Stimulated activated CD8-positive, alpha-beta memory T cell treated with anti-CD3 and anti-CD28 coated beads, Interleukin-12 subunit alpha, Interleukin-12 subunit beta, amount 100 ng/mL, for 1 hour (primary cell): ENCODE results near the gene CERS5.
"Not testable (repeated sequence)": the region's sequence is repeated elsewhere in the genome, so short reads cannot be mapped to it uniquely, and the experiment has no call there.

Source experiments
- DNase-seq: peaks from one replicate; pipeline ENCODE4 v3.0.0-alpha.2; 2020; ENCODE audit warnings: low read depth

The CERS5 gene

DNA sequence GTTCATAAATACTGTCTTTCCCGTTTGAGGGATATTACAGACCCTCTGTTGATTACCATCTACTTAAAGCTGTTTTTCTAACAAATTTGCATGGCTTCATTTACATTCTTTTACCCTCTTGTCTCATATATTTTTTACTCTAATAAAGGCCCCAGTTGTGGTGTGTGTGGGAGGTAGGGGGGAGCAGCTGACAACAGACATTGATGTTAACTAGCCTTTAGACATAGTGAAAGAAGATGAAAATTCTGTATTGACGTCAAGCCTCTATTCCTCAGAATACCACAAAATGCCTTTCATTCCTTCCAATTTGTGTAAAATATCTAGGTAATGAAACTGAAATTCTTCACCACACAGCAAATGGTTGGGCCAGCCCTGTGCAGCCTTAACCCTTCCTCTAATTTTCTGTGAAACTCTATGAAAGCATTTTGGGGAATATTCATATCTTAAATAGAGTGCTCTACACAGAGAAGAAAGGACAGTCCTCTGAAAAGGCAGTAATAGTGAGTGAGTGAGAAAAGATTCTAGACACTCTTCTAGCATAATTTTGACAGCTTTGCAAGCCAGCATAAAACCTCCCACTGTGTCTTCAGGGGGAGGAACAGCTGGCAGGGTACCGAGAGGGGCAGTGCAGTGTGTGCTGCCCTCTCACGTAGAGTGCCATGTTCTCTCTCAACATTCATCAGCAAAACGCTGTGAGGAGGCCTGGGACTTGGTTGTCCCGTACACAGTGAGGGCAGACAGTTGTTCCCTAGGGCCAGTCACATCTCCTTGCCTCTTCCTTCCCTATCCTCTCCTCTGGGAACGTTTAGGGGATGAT is 20.1 kb upstream of the CERS5 start:
- no peak for DNase-seq

DNA sequence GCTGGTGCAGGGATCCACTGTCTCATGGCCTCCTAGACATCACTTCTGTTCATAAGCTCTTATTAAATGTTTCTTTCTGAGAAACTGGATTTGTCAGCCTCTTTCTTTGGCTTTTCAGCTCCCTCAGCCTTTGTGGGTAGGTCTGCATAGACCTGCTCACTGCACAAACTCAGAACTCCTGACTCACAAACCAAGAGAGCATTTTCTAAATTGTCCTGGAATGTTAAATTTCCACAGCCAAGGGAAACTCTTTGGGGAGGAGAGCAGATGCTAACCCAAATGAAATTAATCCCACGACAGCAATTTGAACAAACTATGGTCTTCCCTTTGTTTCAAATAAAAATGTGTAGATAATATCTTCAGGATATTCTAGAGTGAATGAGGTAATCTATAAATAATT is 19.5 kb upstream of the CERS5 start:
- no peak for DNase-seq

DNA sequence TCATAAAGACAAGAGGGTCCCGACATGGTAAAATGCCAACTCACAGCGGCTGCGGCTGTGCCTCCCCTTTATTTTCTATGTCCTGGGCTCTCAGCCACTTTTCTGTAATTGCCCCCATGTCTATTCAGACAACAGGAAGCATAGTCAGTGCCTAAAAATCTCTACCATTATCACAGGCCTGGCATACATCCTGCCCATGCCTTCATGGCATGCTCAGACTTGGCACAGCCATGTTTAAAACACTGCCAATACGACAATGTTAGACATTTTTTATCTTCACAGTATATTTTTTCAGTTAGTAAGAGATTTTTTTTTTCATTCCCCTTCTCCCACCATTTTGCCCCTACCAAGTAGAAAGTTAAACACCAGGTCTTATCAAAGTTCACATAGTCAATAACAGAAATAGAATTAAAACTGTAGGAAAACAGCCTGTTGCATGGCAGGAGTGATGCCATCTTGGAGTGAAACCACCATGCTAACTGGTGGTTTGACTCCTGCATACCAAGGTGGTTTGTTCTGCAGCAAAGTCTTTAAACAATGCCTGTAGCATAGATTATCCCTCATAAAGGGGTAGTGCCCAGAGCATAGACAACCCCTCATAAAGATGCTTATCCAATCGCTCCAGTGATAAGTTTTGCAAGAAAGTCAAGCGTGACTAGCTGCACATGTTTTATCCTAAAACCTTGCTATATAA is 18.9 kb upstream of the CERS5 start:
- no peak for DNase-seq

DNA sequence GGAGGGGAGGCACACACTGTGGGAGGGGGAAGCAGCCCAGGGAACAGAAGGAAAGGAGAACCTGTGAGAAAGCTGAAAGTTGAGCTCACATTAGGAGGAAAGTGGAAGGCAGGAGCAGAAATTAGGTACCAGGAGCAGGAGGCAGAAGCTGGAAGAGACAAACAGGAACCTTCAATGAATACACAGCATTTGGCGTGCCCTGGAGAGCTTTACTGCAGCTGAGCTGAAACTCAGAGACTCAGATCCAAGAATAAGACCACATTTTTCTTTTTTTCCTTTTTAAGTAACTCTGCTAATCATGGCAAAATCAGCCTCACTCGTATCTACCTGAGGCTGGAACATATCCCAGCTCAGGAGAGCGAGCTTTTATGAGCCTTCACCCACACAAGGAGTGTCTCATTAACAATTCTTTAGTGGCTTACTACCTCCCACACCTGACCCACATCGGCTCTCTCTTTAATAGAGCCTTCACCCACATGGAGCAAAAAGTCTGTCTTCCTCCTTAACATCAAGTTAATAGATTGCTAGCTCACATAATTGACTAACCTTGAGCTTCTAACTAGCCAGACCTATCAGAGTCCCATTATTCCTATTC is 18.2 kb upstream of the CERS5 start:
- DNase-seq, result no peak

DNA sequence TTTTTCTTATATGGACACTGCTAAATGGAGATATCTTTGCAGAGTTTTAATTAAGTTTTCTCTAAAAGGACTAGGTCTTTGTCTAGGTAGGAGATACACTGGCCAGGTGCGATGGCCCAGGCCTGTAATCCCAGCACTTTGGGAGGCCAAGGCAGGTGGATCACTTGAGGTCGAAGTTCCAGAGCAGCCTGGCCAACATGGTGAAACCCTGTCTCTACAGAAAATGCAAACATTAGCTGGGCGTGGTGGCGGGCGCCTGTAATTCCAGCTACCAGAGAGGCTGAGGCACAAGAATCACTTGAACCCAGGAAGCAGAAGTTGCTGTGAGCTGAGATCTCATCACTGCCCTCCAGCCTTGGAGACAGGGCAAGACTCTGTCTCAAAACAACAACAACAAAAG is 17.1 kb upstream of the CERS5 start:
- no peak for DNase-seq

- DNase-seq, result no peak
Measured at GRCh38 chr12:50182461-50182860, 15.3 kb upstream of the CERS5 start.

- DNase-seq, result no peak
Measured at GRCh38 chr12:50181691-50182090, 14.5 kb upstream of the CERS5 start.

GRCh38 chr12:50175716-50176026 is 8.5 kb upstream of the CERS5 start:
- no peak for DNase-seq

DNA sequence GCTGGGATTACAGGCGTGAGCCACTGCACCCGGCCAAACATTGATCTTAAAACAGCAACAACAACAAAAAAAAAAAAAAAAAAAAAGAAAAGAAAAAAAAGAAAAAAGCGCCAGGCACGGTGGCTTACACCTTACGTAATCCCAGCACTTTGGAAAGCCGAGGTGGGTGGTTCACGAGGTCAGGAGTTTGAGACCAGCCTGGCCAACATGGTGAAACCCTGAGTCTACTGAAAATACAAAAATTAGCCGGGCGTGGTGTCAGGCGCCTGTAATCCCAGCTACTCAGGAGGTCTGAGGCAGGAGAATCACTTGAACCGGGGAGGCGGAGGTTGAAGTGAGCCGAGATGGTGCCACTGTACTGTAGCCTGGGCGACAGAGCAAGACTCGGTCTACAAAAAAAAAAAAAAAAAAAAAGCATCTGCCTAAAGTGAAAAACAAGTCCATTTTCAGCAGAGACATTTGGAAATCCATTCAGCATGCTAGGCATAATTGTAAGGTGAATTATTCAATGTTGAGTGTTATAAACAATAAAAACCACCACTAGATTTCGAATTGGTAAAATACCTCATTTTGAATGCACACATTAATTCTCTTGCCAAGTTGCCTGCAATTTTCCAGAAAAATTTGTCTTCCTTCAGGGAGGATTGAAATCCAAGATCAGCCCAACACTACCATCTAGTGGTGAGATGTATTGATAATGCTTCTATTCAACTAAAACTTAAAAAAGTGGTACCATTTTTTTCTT is 8.0 kb upstream of the CERS5 start:
- DNase-seq, result no peak

- no peak for DNase-seq
Measured at GRCh38 chr12:50166799-50167048, 445 bp downstream of the CERS5 start.

DNA sequence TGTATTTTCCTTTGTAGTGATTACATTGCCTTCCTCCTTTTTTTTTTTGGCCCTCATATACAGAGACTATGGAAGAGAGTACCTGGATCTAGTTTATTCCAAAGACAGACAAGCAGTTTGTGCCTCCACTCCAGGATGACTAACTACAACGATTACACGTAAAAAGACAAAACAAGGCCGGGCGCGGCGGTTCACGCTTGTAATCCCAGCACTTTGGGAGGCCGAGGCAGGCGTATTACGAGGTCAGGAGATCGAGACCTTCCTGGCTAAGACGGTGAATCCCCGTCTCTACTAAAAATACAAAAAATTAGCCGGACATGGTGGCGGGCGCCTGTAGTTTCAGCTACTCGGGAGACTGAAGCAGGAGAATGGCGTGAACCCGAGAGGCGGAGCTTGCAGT is 2.2 kb downstream of the CERS5 start:
- DNase-seq, result no peak

- DNase-seq, result no peak
Measured at GRCh38 chr12:50162230-50162629, 4.9 kb downstream of the CERS5 start.

DNA sequence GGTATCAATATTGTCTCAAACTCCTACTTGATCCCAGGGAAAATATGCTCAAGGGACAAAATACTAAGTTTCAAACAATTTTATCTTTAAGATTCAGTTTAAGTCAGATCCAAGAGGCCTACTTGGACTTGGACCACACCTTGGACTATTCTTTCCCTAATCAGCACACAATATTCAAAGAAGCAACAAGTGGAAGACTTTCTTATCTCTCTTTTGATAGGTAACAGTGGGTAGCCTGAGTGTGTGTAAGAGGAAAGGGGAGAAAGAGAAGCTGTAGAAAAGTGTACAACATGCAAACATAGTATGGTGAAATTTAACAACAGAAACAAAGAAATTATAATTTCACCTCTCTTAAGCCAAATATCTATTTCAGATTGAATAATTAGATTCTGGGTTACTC is 6.5 kb downstream of the CERS5 start:
- DNase-seq, result no peak

- no peak for DNase-seq
Measured at GRCh38 chr12:50157259-50157658, 9.9 kb downstream of the CERS5 start.

GRCh38 chr12:50156641-50157040 is 10.5 kb downstream of the CERS5 start:
- no peak for DNase-seq

GRCh38 chr12:50154947-50155346 is 12.2 kb downstream of the CERS5 start:
- DNase-seq, result not testable (repeated sequence)

GRCh38 chr12:50151047-50151687 is 16.0 kb downstream of the CERS5 start:
- DNase-seq, result no peak

DNA sequence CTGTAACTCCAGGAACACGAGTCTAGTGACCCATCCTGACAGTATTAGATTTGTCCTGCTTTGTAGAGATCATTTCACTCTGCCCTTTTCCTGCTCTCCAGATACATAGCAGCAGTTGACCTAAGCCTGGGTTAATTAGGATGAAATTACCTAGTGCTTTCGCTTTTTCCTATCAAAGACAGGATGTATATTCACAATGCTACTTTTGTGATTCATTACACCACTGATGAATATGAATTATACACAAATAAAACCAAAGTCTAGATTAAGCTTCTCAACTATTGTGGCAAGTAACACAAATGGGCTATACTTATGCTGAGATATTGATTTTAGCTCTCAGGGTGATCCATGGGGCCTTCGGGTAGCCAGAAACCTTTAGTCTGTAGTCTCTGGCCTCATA is 17.9 kb downstream of the CERS5 start:
- no peak for DNase-seq

- not testable (repeated sequence) for DNase-seq
Measured at GRCh38 chr12:50148011-50148410, 19.2 kb downstream of the CERS5 start.

GRCh38 chr12:50147281-50147680 is 19.9 kb downstream of the CERS5 start:
- no peak for DNase-seq

GRCh38 chr12:50145439-50145838 is 21.7 kb downstream of the CERS5 start:
- DNase-seq, result no peak

- DNase-seq, result no peak
Measured at GRCh38 chr12:50142993-50143392, 24.2 kb downstream of the CERS5 start.
